HG02885 (cell line): Measurements from ENCODE around the gene KIF18B.

Source experiments
- ATAC-seq: cut with Tn5 transposase; IDR thresholded peaks from one replicate; pipeline ENCODE4 v1.9.1; 2021; ENCODE audit warnings: mild to moderate bottlenecking; ENCODE audit not compliant: unreplicated experiment, poor library complexity

KIF18B gene

DNA sequence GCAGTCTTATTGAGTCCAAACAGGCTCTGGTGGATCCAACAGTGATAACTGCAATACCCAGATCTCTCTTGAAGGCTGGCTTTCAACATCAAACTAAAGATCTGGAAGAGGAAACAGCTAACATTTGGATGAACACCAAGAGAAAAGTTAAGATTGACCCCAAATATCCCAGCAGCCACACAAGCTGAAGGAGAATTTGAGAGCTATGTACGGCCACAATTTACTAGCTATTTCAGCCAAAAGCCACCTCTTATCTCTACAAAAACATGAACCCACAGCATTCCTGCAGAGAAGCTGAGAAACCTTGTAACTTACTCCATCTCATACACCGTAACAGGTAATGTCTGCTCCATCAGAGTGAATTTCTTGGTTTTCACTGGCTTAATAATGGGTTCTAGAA is 62.6 kb downstream of the KIF18B start:
- ATAC-seq, result no peak

GRCh38 chr17:44881145-44881544 is 66.4 kb downstream of the KIF18B start:
- ATAC-seq, result no peak

GRCh38 chr17:44880062-44880461 is 67.5 kb downstream of the KIF18B start:
- ATAC-seq, result no peak

- no peak for ATAC-seq
These were observed 68.2 kb downstream of the KIF18B start for GRCh38 chr17:44879376-44879775.

DNA sequence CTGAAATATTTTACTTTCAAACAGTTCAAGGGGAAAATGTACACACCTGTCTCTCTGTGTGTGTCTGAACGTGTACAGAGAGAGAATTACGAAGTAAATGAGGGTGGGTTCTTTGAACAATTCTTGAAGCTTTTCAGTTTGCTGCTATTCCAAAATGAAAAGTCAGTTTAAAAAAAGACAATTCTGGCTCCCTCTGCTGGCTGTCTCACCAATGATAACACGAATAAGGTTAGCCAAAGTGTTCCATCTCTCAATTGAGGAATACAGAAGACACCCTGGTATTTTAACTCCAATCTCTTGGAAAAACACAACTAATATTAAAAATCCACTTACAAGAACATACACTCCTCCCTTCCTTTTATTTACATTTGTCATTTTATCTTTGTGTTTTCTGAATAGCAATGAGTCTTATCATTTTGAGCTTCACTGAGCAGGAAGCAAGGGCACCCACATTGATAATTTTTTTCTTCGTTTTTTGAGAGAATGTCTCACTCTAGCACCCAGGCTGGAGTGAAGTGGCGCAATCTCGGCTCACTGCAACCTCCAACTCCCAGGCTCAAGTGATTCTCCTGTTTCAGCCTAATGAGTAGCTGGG is 68.8 kb downstream of the KIF18B start:
- no peak for ATAC-seq

GRCh38 chr17:44877121-44877520 is 70.5 kb downstream of the KIF18B start:
- ATAC-seq, result no peak

DNA sequence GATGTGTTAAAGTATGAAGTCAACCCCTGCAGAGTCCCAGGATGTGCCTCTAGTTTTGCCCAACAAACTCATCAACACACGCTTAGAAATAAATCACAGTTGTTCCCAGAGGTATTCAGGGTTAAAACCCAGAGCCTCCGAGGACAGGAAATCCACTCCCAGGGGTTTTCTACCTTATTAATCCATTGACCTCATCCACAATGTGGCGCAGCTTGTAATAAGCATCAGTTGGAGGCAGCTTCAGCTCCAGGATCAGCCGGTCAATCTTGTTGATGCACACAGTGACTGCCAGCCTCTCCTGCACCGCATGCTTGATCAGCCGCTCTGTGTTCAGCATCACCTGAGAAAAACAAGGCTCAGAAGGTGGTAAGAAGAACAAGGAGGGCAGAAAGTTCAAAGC is 71.8 kb downstream of the KIF18B start:
- no peak for ATAC-seq
